LoVo (cell line): ENCODE data around the gene ERC1.

Experiments used
- DNase-seq: peaks from one replicate; pipeline ENCODE4 v3.0.0-alpha.2; 2016; ENCODE audit warnings: low spot score

ERC1 gene

GRCh38 chr12:1493781-1494565 is 502.9 kb downstream of the ERC1 start:
- DNase-seq, result no peak

GRCh38 chr12:1494856-1495255 is 503.8 kb downstream of the ERC1 start:
- DNase-seq, result no peak

DNA sequence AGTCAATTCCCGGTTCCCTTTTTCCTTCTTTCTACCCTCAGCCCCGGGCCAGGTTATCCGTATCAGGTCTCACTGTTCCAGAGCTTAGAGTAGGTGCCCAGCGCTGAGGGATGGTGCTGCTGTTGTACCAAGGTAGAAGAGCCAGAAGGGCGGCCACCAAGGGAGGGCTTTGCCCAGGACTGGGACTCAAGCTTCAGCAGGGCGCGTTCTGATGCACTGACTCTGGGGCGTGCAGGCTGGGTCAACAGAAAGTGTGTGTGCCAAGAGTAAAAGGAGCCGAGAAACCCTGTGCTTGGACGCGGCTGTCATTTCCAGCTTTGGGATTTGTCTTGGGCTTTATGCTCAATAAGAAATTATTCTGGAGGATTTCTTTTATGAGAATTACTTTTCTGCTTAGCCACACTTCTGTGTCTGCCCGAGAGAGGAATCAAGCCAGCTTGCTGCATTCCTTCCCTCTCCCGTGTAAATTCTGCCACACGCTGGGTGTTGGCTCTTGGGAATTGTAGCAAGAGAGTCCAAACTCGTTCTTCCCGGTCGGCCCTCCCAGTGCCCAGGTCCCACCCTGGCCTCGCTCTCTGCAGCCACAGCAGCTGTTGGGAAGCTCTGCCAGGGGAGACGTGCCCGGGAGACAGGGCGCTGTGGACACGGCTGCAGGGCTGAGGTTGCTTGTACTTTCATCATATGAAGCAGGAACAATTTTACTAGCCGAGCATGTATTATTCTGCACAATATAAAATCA is 505.3 kb downstream of the ERC1 start:
- no peak for DNase-seq

DNA sequence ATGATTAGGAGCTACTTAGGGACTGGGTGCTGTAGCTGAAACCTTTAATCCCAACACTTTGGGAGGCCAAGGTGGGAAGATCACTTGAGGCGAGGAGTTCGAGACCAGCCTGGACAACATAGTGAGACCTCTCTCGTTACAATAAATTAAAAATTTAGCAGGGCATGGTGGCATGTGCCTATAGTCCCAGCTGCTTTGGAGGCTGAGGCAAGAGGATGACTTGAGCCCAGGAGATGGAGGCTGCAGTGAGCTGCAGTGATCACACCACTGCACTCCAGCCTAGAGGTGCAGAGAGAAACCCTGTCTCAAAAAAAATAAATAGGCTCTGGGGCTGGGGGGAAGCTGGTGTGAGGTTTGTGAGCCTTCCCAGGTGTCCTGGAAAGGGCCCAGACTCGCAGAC is 506.1 kb downstream of the ERC1 start:
- no peak for DNase-seq

GRCh38 chr12:1498199-1498740 is 507.2 kb downstream of the ERC1 start:
- DNase-seq, result no peak

DNA sequence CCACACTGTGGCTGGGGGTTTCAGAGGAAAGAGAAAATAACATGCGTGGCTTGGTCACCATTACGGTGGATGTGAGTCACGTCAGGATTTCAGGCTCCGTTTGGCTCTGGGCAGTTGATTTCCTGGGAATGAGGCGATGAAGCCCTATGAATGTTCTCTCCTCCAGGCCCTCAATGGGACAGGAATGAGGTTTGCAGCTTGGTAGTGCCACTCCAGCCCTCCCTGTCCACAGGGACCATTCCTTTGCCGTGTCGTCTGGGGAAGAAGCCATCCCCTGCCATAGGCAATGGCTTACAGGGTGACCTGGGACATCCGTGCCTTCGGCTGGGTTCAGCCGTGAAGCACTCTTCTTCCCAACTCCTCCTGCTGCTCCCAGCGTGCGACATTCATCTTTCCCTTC is 508.3 kb downstream of the ERC1 start:
- DNase-seq, result no peak

- DNase-seq, result peak; percentile 18
Measured at GRCh38 chr12:1500095-1500801, 509.2 kb downstream of the ERC1 start.

DNA sequence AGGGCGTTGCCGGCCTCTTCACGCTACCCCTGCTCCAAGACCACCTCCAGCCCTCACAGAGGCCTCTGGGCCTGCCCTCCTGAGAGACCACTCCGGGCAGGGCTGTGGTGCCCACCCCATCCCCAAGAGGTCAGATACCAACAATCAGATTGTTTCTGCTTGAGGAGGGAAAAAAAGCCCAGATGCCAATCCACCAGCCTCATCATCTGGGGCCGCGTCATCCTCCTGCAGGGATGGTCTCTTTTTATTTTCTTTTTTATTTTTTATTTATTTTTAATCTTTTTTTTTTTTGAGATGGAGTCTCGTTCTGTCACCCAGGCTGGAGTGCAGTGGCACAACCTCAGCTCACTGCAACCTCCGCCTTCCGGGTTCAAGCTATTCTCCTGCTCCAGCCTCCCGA is 510.0 kb downstream of the ERC1 start:
- no peak for DNase-seq

GRCh38 chr12:1501695-1502378 is 510.8 kb downstream of the ERC1 start:
- DNase-seq, result no peak

- DNase-seq, result no peak
Measured at GRCh38 chr12:1502379-1502720, 511.3 kb downstream of the ERC1 start.

GRCh38 chr12:1502831-1503230 is 511.8 kb downstream of the ERC1 start:
- no peak for DNase-seq

DNA sequence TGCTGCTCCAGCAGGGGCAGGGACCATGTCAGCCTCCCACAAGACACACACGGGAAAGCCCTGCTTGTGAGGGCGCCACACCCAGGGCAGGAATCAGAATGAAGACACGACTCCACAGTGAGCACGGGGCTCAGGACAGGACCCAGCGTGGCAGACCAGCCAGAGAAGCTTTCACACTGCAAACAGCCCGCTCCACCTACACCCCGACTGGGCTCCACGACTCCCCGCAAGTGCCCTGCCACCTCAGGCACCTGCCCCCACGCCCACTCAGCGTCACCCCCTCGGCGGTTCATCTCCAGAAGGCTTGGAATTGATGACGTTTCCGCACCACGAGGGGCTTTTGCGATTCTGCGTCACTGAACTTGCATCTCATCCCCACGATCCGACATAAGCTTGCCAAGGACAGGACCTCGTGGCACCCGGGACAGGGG is 512.3 kb downstream of the ERC1 start:
- DNase-seq, result no peak

GRCh38 chr12:1504304-1504894 is 513.4 kb downstream of the ERC1 start:
- no peak for DNase-seq

DNA sequence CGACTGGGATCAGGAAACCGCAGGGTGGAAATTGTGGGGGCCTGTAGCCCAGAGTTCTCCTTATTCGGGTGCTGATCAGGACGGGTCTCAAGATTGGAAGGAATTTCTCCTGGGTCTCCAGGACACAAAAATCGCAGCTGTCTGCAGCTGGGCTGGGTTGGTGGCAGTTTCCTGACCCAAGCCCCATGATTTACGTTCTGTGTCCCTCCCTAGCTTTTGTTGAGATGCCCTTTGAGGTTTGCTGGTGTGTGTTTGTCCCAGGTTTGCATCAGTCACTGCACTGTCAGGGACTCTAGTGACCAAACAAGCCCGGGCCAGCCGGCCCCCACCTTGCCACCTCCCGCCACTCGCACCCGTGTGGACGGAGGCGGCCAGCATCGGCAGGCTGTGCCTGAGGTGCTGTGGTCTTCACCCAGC is 513.9 kb downstream of the ERC1 start:
- no peak for DNase-seq

DNA sequence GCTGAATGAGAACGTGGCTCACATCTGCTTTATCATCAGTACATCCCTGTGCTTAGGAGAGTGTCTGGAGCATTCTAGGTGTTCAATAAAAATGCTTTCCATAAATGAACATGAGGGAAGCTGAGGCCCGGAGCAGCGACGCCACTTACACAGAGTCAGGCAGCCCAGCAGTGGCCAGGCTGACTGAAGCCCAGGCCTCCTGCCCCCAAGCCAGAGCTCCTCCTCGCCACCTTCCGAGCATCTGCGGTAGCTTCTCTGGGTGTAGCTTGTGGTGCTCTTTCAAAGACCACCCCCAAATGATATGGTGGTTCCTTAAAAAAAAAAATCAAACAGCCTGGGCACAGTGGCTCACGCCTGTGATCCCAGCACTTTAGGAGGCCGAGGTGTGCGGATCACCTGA is 514.6 kb downstream of the ERC1 start:
- no peak for DNase-seq

DNA sequence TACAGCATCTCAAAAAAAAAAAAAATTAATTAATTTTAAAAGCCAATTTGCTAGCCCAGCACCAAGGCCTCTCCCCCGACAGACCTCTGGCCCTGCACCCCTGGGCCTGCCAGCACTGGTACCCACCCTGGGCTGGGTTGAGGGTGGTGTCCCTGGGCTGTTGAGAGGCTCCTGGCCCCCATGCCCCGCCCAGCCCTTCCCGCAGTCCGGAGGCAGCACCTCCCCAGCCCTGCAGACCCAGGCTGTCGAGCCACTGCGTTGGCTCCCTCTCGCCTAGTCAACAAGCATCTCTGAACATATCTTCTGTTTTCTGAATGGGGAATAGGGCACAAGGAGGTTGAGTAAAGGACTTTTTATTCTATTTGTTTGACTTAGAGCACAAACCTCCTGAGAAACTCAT is 516.3 kb downstream of the ERC1 start:
- DNase-seq, result no peak

DNA sequence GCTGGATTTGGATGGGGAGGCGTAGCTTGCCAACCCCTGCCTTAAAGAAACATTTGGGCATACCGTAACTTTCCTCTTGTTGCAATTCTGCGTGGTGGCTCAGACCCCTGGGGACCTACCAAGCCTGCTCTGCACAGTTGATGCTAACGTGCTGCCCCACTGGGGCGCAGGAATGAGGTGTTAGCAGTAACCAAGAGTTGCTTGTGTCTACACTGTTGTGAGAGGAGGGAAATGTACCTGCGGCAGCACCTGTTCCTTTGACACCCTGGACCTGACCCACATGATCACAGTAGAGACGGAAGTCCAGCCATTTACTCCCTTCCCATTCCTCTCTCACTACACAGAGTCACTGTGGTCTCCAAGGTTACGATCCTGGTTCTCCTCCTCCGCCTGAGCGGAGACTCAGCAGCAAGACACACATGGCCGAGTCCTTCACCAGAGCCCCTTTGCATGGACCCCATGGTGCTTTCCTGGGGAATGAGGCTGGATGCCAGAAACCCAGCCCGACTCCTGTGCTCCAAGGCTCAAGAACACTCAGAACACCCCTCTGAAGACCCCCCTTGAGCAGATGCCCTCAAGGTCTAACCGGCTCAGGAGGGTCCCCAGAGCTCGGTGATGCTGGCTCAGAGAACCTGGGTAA is 518.5 kb downstream of the ERC1 start:
- DNase-seq, result no peak

- no peak for DNase-seq
Measured at GRCh38 chr12:1510056-1510812, 519.2 kb downstream of the ERC1 start.

DNA sequence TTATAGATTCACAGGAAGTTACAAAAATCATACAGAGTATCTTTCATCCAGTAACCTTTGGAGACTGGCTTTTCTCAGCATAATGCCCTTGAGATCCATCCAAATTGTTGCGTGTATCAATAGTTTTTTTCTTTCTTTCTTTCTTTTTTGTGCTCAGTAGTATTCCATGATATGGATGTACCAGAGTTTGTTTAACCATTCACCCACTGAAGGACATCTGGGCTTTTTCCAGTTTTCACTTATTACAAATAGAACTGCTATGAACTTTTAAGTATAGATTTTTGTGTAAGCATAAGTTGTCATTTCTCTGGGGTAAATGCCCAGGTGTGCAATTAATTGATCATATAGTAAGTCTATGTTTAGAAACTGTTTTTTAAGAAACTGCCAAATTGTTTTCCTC is 524.0 kb downstream of the ERC1 start:
- DNase-seq, result no peak

GRCh38 chr12:1515428-1515827 is 524.4 kb downstream of the ERC1 start:
- DNase-seq, result no peak

GRCh38 chr12:1517007-1517406 is 526.0 kb downstream of the ERC1 start:
- DNase-seq, result peak; percentile 14
